ENCODE results near the gene NNAT. TPM values are rescaled to one million over a fixed set of nuclear protein-coding genes. Genes with fewer than 3 reads are reported as not detected.

NNAT gene
- total RNA-seq, 6 experiments from 2014 or later: not detected

DNA sequence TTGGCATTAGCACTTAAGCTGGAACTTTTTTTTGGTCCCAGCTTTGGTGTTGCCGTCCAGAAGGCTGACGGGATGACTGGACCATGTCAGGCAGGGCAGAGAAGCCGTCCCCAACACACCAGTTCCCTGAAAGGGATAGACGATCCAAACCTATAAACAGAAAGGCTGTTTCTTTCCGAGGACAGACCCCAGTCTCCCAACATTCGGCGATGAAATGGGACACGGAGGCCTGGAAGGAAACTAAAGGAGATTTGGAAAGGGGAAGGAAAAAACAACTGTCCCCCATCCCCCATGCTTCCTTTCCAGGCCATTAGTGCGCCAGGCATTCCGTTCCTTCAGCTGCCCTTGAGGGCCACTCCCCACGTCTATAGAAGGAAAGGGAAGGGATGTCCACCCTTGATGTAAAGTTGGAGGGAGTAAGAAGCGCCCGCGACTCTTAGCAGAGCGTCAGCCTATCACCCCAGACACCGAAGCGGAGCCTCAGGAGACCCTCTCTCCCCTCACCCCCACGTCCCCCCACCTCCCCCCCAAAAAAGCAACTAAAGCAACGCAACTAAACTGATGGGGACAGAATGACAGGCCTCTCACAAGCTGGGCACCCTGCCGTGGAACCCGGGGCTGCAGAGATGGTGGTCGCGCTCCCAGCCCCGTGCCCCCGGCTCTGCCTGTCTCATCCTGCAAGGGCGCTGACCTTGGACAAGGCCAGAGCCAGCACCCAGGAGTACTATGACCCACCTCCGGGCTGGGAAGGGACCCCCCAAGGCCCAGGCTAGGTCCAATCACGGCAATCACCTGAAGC, 6.0 kb downstream of the NNAT start:
- intact Hi-C loops (cut with DNase I): loop anchor here (5.0 to 10.0 kb wide), 2 partner anchors 132 to 135 kb away; no protein-coding TSS in a partner anchor
- no peaks in the 10 kb centered on the region for H3K36me3 ChIP-seq
- peaks cover 0 to 22% (median 10%) of the 10 kb centered on the region in 4 donors for H3K4me1 ChIP-seq
- TF ChIP-seq, protein P1, sequence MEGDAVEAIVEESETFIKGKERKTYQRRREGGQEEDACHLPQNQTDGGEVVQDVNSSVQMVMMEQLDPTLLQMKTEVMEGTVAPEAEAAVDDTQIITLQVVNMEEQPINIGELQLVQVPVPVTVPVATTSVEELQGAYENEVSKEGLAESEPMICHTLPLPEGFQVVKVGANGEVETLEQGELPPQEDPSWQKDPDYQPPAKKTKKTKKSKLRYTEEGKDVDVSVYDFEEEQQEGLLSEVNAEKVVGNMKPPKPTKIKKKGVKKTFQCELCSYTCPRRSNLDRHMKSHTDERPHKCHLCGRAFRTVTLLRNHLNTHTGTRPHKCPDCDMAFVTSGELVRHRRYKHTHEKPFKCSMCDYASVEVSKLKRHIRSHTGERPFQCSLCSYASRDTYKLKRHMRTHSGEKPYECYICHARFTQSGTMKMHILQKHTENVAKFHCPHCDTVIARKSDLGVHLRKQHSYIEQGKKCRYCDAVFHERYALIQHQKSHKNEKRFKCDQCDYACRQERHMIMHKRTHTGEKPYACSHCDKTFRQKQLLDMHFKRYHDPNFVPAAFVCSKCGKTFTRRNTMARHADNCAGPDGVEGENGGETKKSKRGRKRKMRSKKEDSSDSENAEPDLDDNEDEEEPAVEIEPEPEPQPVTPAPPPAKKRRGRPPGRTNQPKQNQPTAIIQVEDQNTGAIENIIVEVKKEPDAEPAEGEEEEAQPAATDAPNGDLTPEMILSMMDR (IDR thresholded peaks at IDR 0.05): no peak
- no peak for TF ChIP-seq POLR2A (IDR thresholded peaks at IDR 0.05)
- WGBS (ENCODE audit: insufficient coverage, low coverage, low lambda C conversion rate, missing lambda C conversion rate): 3% methylated on average over 18 of the region's 28 CpGs
- no peaks in the 10 kb centered on the region for H3K27me3 ChIP-seq
- no peaks in the 10 kb centered on the region for H3K9me3 ChIP-seq
- H3K4me3 ChIP-seq: peak overlapping the region; percentile 100
- ATAC-seq: peak; percentile 30 to 54 (median 40)
- peak in 1 of 3 donors; percentile 51 for DNase-seq
- peak overlapping the region; percentile 99 to 100 (median 100) for H3K27ac ChIP-seq

DNA sequence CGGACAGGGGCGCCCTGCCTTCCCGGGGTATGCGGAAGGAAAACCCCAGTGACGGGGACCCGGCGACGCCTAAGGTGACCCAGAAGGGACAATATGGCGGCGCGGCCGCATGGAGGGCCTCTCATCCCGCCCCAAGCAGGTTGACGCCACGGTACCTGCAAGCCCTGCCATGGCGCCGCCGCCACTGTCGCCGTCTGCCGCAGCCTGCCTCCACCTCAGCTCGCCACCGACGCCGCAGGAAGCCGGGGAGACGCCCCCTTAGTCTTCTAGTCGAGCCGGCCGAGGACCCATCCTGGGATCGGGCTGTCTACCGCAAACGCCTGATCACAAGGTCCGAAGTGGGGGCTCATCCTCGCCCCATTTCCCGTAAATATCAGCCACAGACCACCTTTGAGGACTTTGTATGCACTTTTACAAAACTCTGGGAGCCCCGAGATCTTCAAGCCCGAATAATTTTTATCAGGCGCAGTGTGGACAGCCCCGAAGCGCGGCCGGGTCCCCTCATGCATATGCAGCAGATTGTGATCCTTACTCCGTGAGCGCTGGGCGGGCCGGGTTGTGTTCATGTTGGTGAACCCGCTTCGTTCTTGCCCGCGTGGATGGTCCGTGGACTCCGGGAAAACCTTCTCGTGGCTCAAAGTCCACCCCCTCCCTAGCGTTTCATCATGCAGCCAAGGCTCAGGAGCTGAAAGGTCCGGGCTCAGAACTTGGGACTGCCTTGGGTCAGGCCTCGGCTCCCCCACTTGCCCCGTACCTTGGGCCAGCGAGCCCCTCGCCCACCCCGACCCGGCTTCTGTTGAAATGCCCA, 6.8 kb downstream of the NNAT start, which contains the start of gene BLCAP:
Gene BLCAP (minus strand): TSS at position 239 of the 808 bp plus-strand sequence. CDS start 8,702 bp downstream, outside the sequence.
- intact Hi-C loops (cut with DNase I): loop anchor here (5.0 to 10.0 kb wide), 2 partner anchors 133 to 136 kb away; no protein-coding TSS in a partner anchor
- Histone ChIP-seq H3K36me3 (no peaks in the 10 kb centered on the region), H3K27me3 (no peaks in the 10 kb centered on the region), H3K4me3 (peak within 1 kb of the TSS; percentile 100), H3K4me1 (peaks cover 0 to 22% (median 10%) of the 10 kb centered on the region in 4 donors), H3K27ac (peak within 1 kb of the TSS; percentile 99 to 100 (median 100)), H3K9me3 (no peaks in the 10 kb centered on the region)
- 0% methylated on average over 17 of the region's 62 CpGs for WGBS (ENCODE audit: insufficient coverage, low coverage, low lambda C conversion rate, missing lambda C conversion rate)
- DNase-seq (peak; percentile 93 to 97 (median 96)), ATAC-seq (peak; percentile 89 to 95 (median 92))
- peak; percentile 92 for TF ChIP-seq POLR2A (IDR thresholded peaks at IDR 0.05)
- TF ChIP-seq, protein P1 (IDR thresholded peaks at IDR 0.05): no peak

DNA sequence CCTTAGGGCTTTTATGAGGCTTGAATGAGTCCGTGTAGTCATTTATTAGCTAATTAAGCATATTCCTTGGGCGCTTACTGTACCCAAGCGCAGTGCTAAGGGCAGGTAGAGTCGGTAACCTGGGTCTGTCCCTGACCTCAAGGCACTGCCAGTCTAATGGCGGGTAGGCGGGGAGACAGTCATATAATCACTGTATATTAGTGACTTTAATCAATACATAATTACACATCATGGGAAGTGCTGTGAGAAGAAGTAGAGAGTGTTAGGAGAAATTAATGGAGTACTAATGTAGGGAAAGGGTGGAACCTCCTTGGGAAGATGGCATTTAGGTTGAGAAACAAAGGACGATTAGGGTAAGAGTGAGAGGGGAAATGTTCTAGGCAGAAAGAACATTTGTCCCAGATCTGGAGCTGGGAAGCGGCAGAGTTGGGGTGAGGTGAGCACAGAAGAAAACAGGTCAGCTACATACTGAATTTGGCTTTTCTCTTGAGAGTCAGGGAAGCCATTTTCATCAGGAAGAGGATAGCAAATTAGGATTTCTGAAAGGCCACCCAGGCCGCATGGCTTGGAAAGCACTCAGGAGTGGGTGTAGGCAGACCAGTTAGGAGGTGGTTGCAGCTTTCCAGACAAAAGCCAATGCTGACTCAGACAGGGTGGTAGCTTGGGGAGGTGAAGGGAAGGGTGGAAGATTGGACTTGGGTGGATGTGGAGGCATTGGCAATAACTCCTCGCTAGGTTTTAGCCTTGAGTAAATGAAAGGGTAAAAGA, 7.6 kb downstream of the NNAT start:
- H3K36me3 ChIP-seq: no peaks in the 10 kb centered on the region
- WGBS (ENCODE audit: insufficient coverage, low coverage, low lambda C conversion rate, missing lambda C conversion rate): 37% methylated on average over 10 of the region's 10 CpGs
- peak overlapping the region; percentile 99 to 100 (median 100) for H3K27ac ChIP-seq
- no peaks in the 10 kb centered on the region for H3K27me3 ChIP-seq
- DNase-seq (peak in 1 of 3 donors; percentile 30), ATAC-seq (peak in 1 of 4 donors; percentile 0)
- TF ChIP-seq, protein P1 (IDR thresholded peaks at IDR 0.05): no peak
- no peak for TF ChIP-seq POLR2A (IDR thresholded peaks at IDR 0.05)
- peak overlapping the region; percentile 100 for H3K4me3 ChIP-seq
- no peaks in the 10 kb centered on the region for H3K9me3 ChIP-seq
- intact Hi-C loops (cut with DNase I): loop anchor here (5.0 to 10.0 kb wide), 2 partner anchors 134 to 136 kb away; no protein-coding TSS in a partner anchor
- H3K4me1 ChIP-seq: peaks cover 0 to 22% (median 10%) of the 10 kb centered on the region in 4 donors
